EL (cell line): Measurements from ENCODE around the gene LCN10.

Experiments
- DNase-seq: peaks from one replicate; pipeline ENCODE4 v3.0.0-alpha.2; 2016

LCN10 gene

GRCh38 chr9:136735812-136736480 lies 6.8 kb downstream of the LCN10 start:
- no peak for DNase-seq

DNA sequence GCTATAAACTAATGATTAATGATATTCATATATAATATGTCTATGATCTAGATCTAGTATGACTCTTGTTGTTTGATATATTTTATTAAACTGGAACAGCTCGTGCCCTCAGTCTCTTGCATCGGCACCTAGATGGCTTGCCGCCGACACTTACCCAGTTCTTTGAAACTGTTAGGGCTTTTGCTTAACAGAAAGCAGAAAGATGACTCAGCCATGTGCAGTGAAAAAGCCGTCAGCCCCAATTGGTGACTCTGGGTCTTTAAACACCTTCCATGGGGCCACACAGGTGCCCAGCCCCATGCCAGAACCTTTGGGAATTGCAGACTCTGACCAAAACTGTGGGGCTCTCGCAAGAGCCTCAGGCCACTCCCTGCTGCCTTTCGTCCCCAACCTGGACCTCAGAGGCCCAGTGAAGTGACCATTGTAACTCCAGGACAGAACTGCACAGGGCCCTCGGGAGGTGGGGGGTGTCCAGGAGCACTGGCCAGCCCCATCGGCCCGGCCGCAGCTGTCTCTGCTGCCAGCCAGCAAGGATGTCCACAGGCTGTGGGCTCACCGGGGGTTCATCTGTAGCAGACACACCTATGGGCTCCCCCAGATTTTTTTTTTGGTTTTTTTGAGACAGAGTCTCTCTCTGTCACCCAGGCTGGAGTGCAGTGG lies 7.8 kb downstream of the LCN10 start:
- no peak for DNase-seq

DNA sequence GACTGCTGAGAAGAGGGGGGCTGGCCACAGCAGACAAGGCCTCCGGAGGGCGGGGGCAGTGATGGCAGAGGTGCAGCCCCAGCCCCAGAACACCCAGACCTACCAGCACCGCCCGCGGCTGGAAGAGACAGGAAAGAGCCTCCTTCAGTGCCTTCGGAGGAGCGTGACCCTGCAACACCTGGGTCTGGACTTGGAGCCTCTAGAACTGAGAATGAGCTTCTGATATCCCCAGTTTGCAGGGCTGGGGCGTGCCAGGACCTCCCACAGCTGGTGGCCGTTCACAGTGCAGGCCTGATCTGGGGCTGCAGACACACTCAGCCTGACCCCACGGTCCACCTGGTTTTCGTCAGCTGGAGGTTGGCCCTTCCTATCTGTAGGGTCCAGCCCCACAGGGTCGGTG lies 9.1 kb downstream of the LCN10 start:
- DNase-seq = no peak

DNA sequence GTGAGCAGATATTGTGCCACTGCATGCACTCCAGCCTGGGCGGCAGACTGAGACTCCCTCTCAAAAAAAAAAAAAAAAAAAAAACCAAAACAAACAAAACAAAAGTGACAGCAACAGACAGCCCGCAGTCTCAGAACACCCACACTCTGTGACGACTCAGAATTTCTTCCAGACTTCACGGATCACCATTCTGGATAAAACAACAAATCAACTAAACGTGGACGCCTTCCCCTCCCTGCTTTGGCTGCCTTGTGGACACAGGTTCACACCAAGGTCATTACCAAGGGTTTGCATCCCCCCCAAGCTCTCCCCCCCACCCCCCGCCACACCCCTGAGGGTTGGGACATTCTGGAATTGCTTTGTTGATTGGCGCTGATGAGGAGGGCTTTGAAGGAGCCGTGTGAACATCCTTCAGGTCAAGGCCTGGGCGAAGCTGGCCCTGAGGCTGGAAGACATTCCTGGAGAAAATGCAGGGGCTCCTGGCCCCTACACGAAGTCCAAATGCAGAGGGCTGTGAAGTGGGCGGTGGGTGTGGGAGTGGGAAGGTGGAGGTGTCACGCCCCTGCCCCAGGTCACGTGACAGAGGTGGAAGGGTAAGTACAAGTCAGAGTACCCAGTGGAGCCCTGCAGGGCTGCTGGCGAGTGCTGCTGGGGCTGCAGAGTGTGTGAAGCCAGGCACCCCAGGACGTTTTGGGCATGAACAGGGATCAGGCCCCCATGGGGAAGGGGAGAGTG lies 10.1 kb downstream of the LCN10 start:
- DNase-seq = no peak

DNA sequence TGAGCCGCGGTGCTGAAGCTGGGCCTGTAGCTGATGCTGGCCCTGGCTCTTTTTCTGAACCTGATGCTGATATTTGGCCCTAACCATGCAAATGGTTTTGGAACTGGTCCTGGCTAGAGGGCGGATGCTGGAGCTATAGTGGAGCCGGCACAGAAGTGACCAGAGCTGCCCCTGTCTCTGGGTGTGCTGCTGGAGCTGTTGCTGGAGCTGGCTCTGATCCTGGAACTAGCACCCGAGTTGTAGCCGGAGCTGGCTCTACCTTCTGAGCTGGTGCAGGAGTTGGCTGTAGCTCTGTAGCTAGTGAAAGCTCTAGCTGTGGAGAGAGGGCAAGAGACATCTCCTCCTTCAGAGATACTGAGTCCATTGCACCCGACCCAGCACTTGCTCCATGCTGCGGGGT lies 12.8 kb downstream of the LCN10 start:
- no peak for DNase-seq

- DNase-seq = no peak
These were observed 13.6 kb downstream of the LCN10 start for GRCh38 chr9:136729144-136729543.

DNA sequence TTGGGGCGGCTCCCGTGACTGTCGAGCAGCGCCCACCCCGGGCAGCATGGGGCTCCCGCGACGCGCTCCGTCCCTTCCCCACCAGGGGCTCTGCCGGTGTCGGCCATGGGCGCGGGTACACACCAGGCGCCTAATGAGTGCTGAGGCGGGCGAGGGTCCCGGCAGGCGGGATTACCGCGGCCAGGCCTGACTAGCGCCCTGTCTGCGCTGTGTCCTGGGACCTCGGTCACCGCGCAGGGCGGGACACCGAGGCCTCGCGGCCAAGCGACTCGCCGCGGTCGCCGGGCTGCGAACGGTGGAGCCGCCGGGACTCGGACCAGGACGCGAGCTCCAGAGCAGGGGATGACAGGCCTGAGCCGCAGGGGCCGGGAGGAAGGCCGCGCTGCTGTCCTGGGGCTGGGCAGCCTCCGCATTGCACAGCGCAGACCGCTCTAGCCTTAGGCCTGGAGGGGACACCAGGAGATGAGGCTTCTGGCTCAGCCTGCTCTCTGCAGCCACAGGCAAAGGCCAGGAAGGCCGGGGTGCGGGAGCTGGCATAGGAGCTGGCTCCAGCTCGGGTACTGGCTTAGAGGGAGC lies 14.1 kb downstream of the LCN10 start:
- peak; percentile 59 for DNase-seq

DNA sequence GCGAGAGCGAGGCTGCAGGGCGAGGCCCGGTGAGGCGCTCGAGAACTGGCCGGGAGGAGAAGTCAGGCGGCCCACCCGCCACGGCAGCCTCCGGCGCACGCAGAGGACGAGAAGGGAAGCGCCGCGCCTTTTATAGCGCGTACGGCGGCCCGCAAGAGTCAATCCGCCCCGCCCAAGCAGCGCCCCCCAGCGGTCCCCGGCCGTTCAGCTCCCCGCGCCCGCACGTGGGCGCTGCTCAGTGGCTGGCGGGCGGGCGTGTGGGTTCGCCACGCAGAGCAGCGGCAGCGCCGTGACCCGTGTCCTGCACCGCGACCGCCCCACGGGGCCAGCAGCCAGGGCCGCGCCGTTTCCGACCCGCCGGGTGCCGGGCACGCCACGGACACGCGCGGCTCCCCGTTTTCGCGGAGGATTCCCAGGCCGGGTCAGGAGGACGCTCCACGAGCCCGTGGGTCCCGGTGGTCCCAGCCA lies 14.6 kb downstream of the LCN10 start:
- DNase-seq = peak; percentile 87

DNA sequence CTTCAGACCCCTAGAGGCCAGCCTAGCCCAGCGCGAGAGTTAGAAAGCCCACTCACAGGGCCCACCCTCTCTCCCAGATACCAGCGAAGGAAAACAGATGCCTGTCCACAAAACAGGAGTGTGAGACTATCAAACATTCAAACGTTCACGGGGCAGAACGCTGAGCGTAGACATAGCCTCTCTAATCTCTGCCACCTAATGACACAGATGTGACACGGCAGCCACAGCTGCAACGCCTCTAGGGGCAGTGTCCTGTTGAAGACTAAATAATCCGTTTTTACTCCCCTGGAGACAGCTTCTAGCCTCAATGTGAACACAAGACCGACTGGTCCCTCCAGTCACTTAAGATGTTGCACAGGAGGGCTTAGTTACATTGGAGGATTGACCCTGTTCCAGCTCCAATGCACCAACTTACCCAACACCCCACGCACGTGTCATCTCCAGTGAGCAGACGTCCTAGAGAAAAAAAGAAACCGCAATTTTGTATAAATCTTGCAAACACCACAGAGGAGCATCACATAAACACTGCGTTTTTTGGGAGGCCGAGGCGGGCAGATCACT lies 16.0 kb downstream of the LCN10 start:
- no peak for DNase-seq

DNA sequence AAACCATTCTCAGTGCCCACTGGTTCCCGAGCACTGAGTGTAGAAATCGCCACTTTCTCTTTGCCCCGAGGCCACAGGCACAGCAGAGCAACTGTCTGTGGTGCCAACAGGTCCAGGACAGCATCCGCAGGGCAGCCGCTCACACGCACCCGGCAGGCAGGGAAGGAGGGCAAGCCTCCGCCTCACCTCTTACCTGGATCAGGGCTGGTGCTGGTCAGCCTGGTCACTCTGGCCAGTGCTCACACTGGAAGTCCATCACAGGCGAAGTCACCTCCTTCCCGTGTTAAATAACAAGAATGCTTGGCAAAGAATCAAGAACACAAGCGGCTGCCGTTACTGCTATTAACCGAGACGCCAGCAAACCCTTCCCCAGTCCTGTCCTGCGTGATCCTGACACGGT lies 16.6 kb downstream of the LCN10 start:
- DNase-seq = no peak

DNA sequence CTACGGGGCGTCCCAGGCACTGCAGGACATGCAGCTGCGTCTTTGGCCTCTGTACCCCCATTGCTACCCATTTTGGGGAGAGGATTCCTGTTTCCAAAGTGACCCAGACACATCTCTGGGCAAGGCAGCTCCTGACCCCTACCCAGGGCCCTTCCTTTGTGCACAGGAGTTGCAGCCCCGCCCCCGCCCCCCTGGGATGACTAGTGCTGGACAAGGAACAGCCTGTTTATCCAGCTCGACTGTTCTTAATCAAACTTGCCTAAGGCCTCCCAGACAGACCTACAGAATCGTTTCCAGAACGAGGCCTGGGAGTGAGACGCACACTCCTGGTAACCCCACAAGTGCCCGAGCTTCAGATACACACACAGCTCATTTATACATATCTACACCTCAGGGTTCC lies 17.1 kb downstream of the LCN10 start:
- peak; percentile 69 for DNase-seq

DNA sequence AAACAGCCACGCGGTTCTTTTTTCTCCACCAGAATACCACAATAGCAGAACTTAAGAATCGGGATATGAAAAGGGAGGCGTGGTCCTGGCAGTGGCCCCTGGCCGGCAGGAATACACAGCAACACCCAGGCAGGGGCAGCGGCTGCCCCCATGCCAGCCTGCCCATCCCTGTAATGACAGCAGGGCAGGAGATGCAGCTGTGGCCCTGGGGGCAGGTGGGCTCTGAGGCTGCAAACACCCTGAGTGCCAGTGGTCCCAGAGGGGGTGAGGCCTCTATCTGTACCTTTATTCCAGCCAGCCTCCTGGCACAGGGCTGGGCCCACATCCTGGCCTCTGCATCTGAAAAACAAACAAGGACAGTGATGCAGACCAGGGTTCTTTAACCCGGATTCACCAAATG lies 18.0 kb downstream of the LCN10 start:
- DNase-seq = no peak

- DNase-seq = no peak
These were observed 18.8 kb downstream of the LCN10 start for GRCh38 chr9:136723989-136724388.

DNA sequence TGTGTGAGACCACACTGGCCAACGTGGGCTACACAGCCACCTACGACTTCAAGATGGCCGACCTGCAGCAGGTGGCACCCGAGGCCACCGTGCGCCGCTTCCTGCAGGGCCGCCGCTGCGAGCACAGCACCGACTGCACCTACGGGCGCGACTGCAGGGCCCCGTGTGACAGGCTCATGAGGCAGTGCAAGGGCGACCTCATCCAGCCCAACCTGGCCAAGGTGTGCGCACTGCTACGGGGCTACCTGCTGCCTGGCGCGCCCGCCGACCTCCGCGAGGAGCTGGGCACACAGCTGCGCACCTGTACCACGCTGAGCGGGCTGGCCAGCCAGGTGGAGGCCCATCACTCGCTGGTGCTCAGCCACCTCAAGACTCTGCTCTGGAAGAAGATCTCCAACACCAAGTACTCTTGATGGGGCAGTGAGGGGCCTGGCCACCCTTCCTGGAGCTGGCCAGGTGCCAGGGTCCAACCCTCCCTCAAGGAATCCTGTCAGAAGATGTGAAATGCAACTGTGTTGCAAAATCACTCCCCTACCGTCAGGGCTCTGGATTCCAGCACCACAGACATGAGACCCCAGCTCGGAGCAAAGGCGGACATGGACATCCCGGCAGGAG lies 19.3 kb downstream of the LCN10 start:
- no peak for DNase-seq

GRCh38 chr9:136722969-136723356 lies 19.8 kb downstream of the LCN10 start:
- DNase-seq = no peak

GRCh38 chr9:136722093-136722968 lies 20.4 kb downstream of the LCN10 start:
- DNase-seq = no peak

DNA sequence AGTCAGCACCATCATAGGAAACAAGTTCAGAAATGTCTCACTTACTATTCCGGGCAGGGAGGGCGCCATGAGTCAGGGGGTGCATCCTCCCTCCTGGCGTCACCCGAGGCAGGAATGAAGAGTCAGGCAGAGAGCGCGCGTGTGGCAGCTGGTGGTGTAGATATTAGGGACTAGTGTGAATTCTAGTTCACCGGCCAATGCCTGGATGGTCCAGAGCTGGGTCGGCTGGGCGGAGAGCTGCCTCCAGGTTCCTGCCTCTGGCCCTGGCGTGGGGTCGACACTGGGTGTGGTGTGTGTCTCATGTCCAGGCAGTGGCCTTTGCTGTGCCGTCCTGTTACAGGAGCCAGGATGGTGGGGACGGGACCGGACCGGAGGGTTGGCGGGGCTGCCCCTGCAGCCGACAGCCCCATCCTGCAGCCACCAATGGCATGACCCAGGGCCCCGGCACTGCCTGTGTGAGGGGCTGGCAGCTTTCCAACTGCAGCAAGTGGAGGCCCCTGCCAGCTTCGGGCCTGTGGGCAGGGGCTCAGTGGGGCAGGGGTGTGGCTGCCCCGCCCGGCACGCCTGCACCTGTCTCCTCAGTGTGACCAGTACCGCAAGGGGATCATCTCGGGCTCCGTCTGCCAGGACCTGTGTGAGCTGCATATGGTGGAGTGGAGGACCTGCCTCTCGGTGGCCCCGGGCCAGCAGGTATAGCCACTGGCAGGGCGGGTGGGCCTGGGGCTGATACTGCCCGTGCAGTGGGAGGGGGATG lies 21.2 kb downstream of the LCN10 start:
- peak; percentile 79 for DNase-seq

- no peak for DNase-seq
These were observed 21.8 kb downstream of the LCN10 start for GRCh38 chr9:136720898-136721338.

DNA sequence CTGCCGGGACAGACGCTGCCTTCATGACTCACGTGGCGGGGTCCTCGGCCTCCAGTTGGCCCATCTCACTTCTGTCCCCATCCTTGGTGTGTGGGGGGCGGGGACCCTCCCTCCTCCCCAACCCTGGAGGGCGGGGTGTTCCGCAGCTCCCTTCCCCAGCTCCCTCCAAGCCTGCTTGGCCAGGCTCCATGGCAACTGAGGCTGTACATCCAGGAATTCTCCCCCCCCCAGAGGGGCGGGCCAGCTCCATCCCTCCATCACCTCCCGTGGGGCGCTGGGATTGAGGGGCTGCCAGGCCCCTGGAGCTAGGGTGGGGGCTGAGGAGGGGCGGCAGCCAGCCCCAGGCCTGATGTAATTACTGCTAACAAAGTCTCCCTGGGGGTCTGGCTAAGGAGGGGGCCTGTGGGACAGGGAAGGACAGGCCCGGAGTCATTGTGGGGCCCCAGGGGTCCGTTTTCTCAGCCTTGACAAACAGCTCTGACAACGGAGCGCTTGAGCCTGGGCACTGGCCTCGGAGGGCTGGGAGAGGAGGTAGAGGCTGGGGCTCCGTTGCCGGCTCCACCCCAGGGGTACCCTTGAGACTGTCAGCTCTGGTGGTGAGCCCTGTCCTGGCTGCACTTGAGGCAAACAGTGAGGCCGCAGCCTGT lies 22.4 kb downstream of the LCN10 start:
- no peak for DNase-seq

DNA sequence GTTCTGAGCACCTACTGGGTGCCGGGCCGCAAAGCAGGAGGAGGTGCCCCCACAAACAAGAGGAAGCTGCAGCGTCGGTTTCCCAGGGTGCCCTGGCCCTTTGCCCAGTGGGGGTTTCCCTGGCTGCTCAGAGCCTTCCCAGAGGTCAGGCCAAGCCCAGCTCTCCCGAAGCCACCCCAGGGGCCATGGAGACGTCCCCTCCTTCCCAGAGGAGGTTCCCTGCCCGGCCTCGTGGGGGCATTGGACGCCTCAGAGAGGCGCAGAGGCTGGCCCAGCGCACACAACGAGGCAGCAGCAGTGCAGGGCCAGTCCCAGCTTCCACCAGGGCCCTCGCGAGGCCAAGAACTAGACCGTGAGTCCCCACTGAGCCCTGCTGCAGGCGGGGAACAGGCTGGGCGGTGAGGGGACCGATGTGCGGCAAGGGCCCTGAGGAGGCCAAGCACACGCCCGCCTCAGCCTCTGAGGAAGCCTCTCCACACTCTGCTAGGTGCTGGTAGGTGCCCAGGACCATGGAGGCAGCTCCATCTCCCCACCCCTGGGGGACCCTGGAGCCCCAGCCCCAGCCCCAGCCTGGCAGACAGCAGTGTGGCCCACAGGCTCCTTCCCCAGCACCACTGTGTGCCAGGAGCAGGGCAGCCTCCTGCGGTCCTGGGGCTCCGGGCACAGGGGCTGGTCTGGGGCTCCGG lies 23.4 kb downstream of the LCN10 start:
- DNase-seq = no peak
